Neuronal stem cell (in vitro differentiated cells): ENCODE data around the gene TBC1D22A.

Experiments
- DNase-seq: peaks from one replicate; pipeline ENCODE4 v3.0.0-alpha.2; 2013; ENCODE audit warnings: low spot score
- H2AFZ ChIP-seq: one replicate; pipeline ENCODE4 v1.6.1; 2013; ENCODE audit warnings: mild to moderate bottlenecking, low read length, inconsistent platforms
- H2AK5ac ChIP-seq: 2 replicates; pipeline ENCODE4 v1.6.1; 2013; ENCODE audit warnings: low read depth, mild to moderate bottlenecking, inconsistent platforms, low read length, moderate library complexity, mixed read lengths
- H2BK120ac ChIP-seq: 2 replicates; pipeline ENCODE4 v1.6.1; 2013; ENCODE audit warnings: low read depth, mild to moderate bottlenecking, inconsistent platforms, low read length, moderate library complexity, mixed read lengths
- H2BK12ac ChIP-seq: one replicate; pipeline ENCODE4 v1.6.1; 2013; ENCODE audit warnings: low read length, inconsistent platforms
- H2BK15ac ChIP-seq: 2 replicates; pipeline ENCODE4 v1.6.1; 2013; ENCODE audit warnings: mild to moderate bottlenecking, low read length, inconsistent platforms, mixed read lengths
- H2BK5ac ChIP-seq: one replicate; pipeline ENCODE4 v1.6.1; 2013; ENCODE audit warnings: inconsistent platforms, mild to moderate bottlenecking, low read length, moderate library complexity
- H3K14ac ChIP-seq: one replicate; pipeline ENCODE4 v1.6.1; 2013; ENCODE audit warnings: low read length, inconsistent platforms
- H3K18ac ChIP-seq: 2 replicates; pipeline ENCODE4 v1.6.1; 2013; ENCODE audit warnings: low read length, inconsistent platforms
- H3K23ac ChIP-seq: 2 replicates; pipeline ENCODE4 v1.6.1; 2013; ENCODE audit warnings: low read depth, mild to moderate bottlenecking, mixed read lengths, low read length, inconsistent platforms; ENCODE audit not compliant: poor library complexity
- H3K27ac ChIP-seq: replicated peaks from 3 replicates; pipeline ENCODE4 v1.5.1; 2013; ENCODE audit warnings: low read length, inconsistent platforms
- H3K27me3 ChIP-seq, 3 experiments: 2 replicates each; pipeline ENCODE4 v1.6.1; 2013; ENCODE audit warnings: low read length in 3 of 3, mild to moderate bottlenecking in 2 of 3, inconsistent platforms in 1 of 3, low read depth in 1 of 3, mixed read lengths in 1 of 3, moderate library complexity in 1 of 3; ENCODE audit not compliant: control insufficient read depth in 3 of 3, insufficient read depth in 3 of 3
- H3K36me3 ChIP-seq, 2 donors: replicated peaks in 1 of 2; 2 replicates each; pipeline ENCODE4 v1.6.1; 2013; ENCODE audit warnings: low read length in 2 of 2; ENCODE audit not compliant: control insufficient read depth in 2 of 2, insufficient read depth in 2 of 2
- H3K4ac ChIP-seq: 2 replicates; pipeline ENCODE4 v1.6.1; 2013; ENCODE audit warnings: inconsistent platforms, mild to moderate bottlenecking, low read length, moderate library complexity
- H3K4me1 ChIP-seq, 2 donors: 1 replicate in 1 of 2; 2 replicates in 1 of 2; pipeline ENCODE4 v1.6.1; 2013; ENCODE audit warnings: low read length in 2 of 2, low read depth in 1 of 2; ENCODE audit not compliant: control insufficient read depth in 2 of 2, insufficient read depth in 1 of 2
- H3K4me2 ChIP-seq: one replicate; pipeline ENCODE4 v1.6.1; 2013; ENCODE audit warnings: mild to moderate bottlenecking, low read length, inconsistent platforms; ENCODE audit not compliant: insufficient read depth, poor library complexity, severe bottlenecking
- H3K4me3 ChIP-seq, 2 donors: 2 replicates each; pipeline ENCODE4 v1.5.1; 2013; ENCODE audit warnings: low read length in 2 of 2, mild to moderate bottlenecking in 2 of 2, inconsistent platforms in 1 of 2, moderate library complexity in 1 of 2
- H3K79me1 ChIP-seq: one replicate; pipeline ENCODE4 v1.6.1; 2013; ENCODE audit warnings: low read depth, mild to moderate bottlenecking, inconsistent platforms, low read length, moderate library complexity
- H3K9ac ChIP-seq: one replicate; pipeline ENCODE4 v1.6.1; 2013; ENCODE audit warnings: mild to moderate bottlenecking, low read depth, low read length, inconsistent platforms; ENCODE audit not compliant: poor library complexity
- H3K9me3 ChIP-seq, 2 donors: replicated peaks in 1 of 2; 2 replicates each; pipeline versions ENCODE3 to v1.6.1; 2013; ENCODE audit warnings: low read length in 2 of 2, mild to moderate bottlenecking in 2 of 2, inconsistent platforms in 1 of 2, low read depth in 1 of 2, mixed read lengths in 1 of 2, moderate library complexity in 1 of 2; ENCODE audit not compliant: control insufficient read depth in 2 of 2, insufficient read depth in 1 of 2
- H4K8ac ChIP-seq: one replicate; pipeline ENCODE4 v1.6.1; 2013; ENCODE audit warnings: low read depth, mild to moderate bottlenecking, inconsistent platforms, low read length, moderate library complexity
- H4K91ac ChIP-seq: one replicate; pipeline ENCODE4 v1.6.1; 2013; ENCODE audit warnings: low read length, low read depth, mild to moderate bottlenecking, inconsistent platforms; ENCODE audit not compliant: poor library complexity
- WGBS, 2 donors: extraction: QIAGEN DNeasy Blood & Tissue Kit; methylation state at CpG; one replicate each; pipeline ENCODE4 v1.1.7; 2013; ENCODE audit warnings: missing lambda C conversion rate in 2 of 2, mixed read lengths in 1 of 2; ENCODE audit not compliant: insufficient read length in 2 of 2, insufficient replicate concordance in 1 of 2; ENCODE audit errors: extremely low coverage in 2 of 2; 5-methylcytosine and 5-hydroxymethylcytosine counted together

TBC1D22A gene

DNA sequence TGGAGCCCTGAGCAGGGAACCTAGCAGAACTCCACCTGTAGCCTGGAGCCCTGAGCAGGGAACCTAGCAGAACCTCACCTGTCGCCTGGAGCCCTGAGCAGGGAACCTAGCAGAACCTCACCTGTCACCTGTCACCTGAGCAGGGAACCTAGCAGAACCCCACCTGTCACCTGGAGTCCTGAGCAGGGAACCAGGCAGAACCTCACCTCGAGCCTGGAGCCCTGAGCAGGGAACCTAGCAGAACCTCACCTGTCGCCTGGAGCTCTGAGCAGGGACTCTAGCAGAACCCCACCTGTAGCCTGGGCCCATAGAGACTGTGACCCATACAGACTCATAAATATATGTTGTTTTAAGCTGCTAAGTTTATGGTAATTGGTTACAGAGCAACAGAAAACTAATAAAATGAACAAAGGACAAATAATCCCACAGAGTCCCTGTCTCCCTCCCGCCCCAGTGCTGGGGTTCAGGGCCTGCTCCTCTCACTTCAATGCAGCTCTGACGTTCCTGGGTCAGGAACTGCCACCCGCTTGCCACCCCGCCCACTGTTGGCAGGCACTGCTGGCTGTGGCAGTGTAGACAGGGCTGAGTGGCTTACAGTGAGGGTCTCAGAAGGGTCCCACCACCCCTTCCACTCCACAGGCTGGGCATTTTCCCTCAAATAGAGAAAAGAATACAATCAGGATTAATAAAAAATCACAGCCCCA is 259.1 kb downstream of the TBC1D22A start:
- Histone ChIP-seq H2BK12ac (no peak overlapping the region), H4K91ac (no peak overlapping the region), H3K79me1 (no peaks in the 10 kb centered on the region), H2AK5ac (no peak overlapping the region), H3K4me2 (no peak overlapping the region), H2AFZ (no peak overlapping the region), H2BK5ac (no peak overlapping the region), H3K18ac (no peak overlapping the region), H3K9ac (peak overlapping the region; percentile 10), H3K27me3 (peaks cover 0 to 2% (median 0%) of the 10 kb centered on the region in 3 experiments), H2BK120ac (no peak overlapping the region), H3K27ac (no peak overlapping the region), H3K23ac (no peak overlapping the region), H3K9me3 (peaks cover 10% of the 10 kb centered on the region in 2 donors), H2BK15ac (no peak overlapping the region), H3K14ac (no peak overlapping the region), H3K4ac (no peak overlapping the region), H3K36me3 (peaks cover 0 to 1% of the 10 kb centered on the region in 2 donors), H3K4me3 (no peak overlapping the region), H4K8ac (no peak overlapping the region), H3K4me1 (no peaks in the 10 kb centered on the region)
- no peak for DNase-seq
- WGBS, 2 donors = no CpG with 5 or more reads among the region's 7 CpGs

DNA sequence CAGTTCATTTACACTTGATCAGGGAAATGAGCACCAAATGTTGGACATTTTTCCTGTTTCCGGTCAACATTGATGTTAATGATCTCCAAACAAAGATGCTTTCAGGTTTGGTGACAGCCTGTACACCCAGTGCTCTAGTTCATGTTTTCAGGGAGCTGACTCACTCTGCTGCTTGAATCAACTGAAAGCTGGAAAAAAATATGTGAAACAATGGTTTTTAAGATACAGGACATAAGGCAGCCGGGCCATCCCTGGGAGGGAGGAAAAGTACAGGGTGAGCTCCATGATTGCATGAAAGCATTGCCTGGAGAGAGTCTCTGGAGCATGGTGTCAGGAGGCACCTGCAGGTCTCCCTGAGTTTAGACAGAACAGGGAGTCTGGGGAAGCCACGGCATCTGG is 259.6 kb downstream of the TBC1D22A start:
- WGBS, 2 donors = no CpG with 5 or more reads among the region's 3 CpGs
- H2BK15ac ChIP-seq = no peak overlapping the region

DNA sequence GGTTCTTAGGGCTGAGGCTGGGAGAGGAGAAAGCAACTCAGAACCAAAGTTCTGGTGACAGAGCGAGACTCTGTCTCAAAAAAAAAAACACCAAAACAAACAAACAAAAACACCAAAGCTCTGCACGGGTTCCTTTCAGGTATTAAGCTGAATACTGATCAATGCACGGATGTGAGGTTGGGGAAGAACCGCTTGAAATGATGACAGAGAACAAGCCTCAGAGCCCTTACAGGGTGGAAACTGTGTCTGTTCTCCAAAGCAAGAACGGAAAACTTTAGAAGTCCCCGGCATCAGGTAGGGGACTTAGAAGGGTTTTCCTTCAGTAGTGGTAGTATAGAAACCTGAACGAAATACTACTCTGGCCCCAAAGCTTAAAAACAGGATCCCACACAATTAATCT is 260.0 kb downstream of the TBC1D22A start:
- H2BK120ac ChIP-seq = no peak overlapping the region
- no peak for DNase-seq
- H2AFZ ChIP-seq = no peak overlapping the region
- H3K4me1 ChIP-seq = no peaks in the 10 kb centered on the region
- H3K4me3 ChIP-seq = no peak overlapping the region
- peaks cover 0 to 1% of the 10 kb centered on the region in 2 donors for H3K36me3 ChIP-seq
- no peaks in the 10 kb centered on the region for H3K79me1 ChIP-seq
- no peak overlapping the region for H3K9ac ChIP-seq
- no peak overlapping the region for H2BK15ac ChIP-seq
- no peak overlapping the region for H3K4ac ChIP-seq
- peaks cover 10% of the 10 kb centered on the region in 2 donors for H3K9me3 ChIP-seq
- no peak overlapping the region for H4K8ac ChIP-seq
- H2AK5ac ChIP-seq = no peak overlapping the region
- H3K23ac ChIP-seq = no peak overlapping the region
- no peak overlapping the region for H3K18ac ChIP-seq
- no peak overlapping the region for H2BK5ac ChIP-seq
- no peak overlapping the region for H2BK12ac ChIP-seq
- H3K27ac ChIP-seq = no peak overlapping the region
- no peak overlapping the region for H3K4me2 ChIP-seq
- peaks cover 0 to 2% (median 0%) of the 10 kb centered on the region in 3 experiments for H3K27me3 ChIP-seq
- no peak overlapping the region for H4K91ac ChIP-seq
- H3K14ac ChIP-seq = no peak overlapping the region
- WGBS, 2 donors = no CpG with 5 or more reads among the region's 7 CpGs

More for the DNA sequence above, 259.6 kb downstream of the TBC1D22A start:
- no peak overlapping the region for H4K91ac ChIP-seq
- no peak overlapping the region for H3K4me3 ChIP-seq
- H3K9ac ChIP-seq = no peak overlapping the region
- peaks cover 0 to 2% (median 0%) of the 10 kb centered on the region in 3 experiments for H3K27me3 ChIP-seq
- H3K36me3 ChIP-seq = peaks cover 0 to 1% of the 10 kb centered on the region in 2 donors
- H4K8ac ChIP-seq = no peak overlapping the region
- no peak overlapping the region for H3K23ac ChIP-seq
- no peak overlapping the region for H3K4me2 ChIP-seq
- H2AK5ac ChIP-seq = no peak overlapping the region
- no peaks in the 10 kb centered on the region for H3K79me1 ChIP-seq
- no peak overlapping the region for H3K18ac ChIP-seq
- H3K27ac ChIP-seq = no peak overlapping the region
- DNase-seq = no peak
- H3K9me3 ChIP-seq = peaks cover 10% of the 10 kb centered on the region in 2 donors
- H2BK5ac ChIP-seq = no peak overlapping the region
- no peak overlapping the region for H2AFZ ChIP-seq
- no peak overlapping the region for H2BK12ac ChIP-seq
- H2BK120ac ChIP-seq = no peak overlapping the region
- H3K14ac ChIP-seq = no peak overlapping the region
- no peaks in the 10 kb centered on the region for H3K4me1 ChIP-seq
- no peak overlapping the region for H3K4ac ChIP-seq

DNA sequence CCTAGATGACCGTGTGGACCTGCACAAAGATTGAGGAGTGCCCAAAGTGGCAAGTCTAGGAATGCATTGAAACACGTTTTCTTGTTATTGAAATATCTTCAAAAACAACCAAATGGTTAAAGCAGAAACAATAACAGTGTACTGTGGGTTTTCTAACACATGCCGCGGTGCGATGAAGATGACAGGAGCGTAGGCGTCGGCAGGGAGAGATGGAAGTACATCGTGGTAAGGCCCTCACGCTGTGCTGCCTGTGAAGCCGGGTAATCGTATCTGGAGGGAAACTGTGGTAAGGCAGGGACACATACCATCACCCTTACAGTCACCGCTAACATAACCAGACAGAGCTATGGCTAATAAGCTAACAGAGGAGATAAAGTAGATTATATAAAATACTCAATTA is 261.4 kb downstream of the TBC1D22A start:
- no peak overlapping the region for H3K4ac ChIP-seq
- no CpG with 5 or more reads among the region's 13 CpGs for WGBS, 2 donors
- no peak overlapping the region for H4K91ac ChIP-seq
- no peak overlapping the region for H3K9ac ChIP-seq
- no peak overlapping the region for H2AK5ac ChIP-seq
- H3K14ac ChIP-seq = no peak overlapping the region
- no peak for DNase-seq
- H3K9me3 ChIP-seq = peaks cover 10% of the 10 kb centered on the region in 2 donors
- no peak overlapping the region for H3K18ac ChIP-seq
- H3K79me1 ChIP-seq = no peaks in the 10 kb centered on the region
- H2BK15ac ChIP-seq = no peak overlapping the region
- H3K36me3 ChIP-seq = peaks cover 0 to 1% of the 10 kb centered on the region in 2 donors
- no peak overlapping the region for H4K8ac ChIP-seq
- H3K27me3 ChIP-seq = peaks cover 0 to 2% (median 0%) of the 10 kb centered on the region in 3 experiments
- H3K4me1 ChIP-seq = peaks cover 0 to 1% of the 10 kb centered on the region in 2 donors
- no peak overlapping the region for H2BK12ac ChIP-seq
- no peak overlapping the region for H3K4me2 ChIP-seq
- no peak overlapping the region for H3K27ac ChIP-seq
- no peak overlapping the region for H2BK5ac ChIP-seq
- no peak overlapping the region for H3K23ac ChIP-seq
- no peak overlapping the region for H2BK120ac ChIP-seq
- no peak overlapping the region for H2AFZ ChIP-seq
- H3K4me3 ChIP-seq = no peak overlapping the region
